Breast epithelium (tissue), 3 donors: Measurements from ENCODE around the gene ATP2C2.

Experiments
- CTCF ChIP-seq, 3 donors: fragments of 450-650 bp; IDR thresholded peaks; one replicate each; pipeline ENCODE4 v1.5.1; 2016 to 2017; ENCODE audit warnings: antibody characterized with exemption in 3 of 3, mild to moderate bottlenecking in 3 of 3, moderate library complexity in 3 of 3
- POLR2A ChIP-seq: fragments of 450-650 bp; IDR thresholded peaks from one replicate; pipeline ENCODE4 v1.6.1; 2016; ENCODE audit warnings: antibody characterized with exemption, mild to moderate bottlenecking, moderate library complexity

GRCh38 chr16:84509032-84509950 is 141.0 kb downstream of the ATP2C2 start:
- TF ChIP-seq CTCF (IDR thresholded peaks at IDR 0.05) (no peak), POLR2A (no peak)
